HG03558 (cell line): ENCODE results near the gene EPG5.
"Not testable (repeated sequence)": the region's sequence is repeated elsewhere in the genome, so short reads cannot be mapped to it uniquely, and the experiment has no call there.

Experiments used
- ATAC-seq: cut with Tn5 transposase; IDR thresholded peaks from one replicate; pipeline ENCODE4 v1.9.1; 2021; ENCODE audit warnings: moderate number of reproducible peaks; ENCODE audit not compliant: unreplicated experiment; ENCODE audit errors: extremely low read depth

The EPG5 gene

GRCh38 chr18:45844938-45845337 lies 122.2 kb downstream of the EPG5 start:
- ATAC-seq, result no peak

GRCh38 chr18:45843019-45843418 lies 124.1 kb downstream of the EPG5 start:
- no peak for ATAC-seq

GRCh38 chr18:45841765-45842442 lies 125.2 kb downstream of the EPG5 start:
- ATAC-seq, result no peak

GRCh38 chr18:45841060-45841764 lies 125.9 kb downstream of the EPG5 start:
- no peak for ATAC-seq

- ATAC-seq, result no peak
These were observed 127.4 kb downstream of the EPG5 start for GRCh38 chr18:45839414-45840395.

- no peak for ATAC-seq
These were observed 128.6 kb downstream of the EPG5 start for GRCh38 chr18:45838302-45839070.

- no peak for ATAC-seq
These were observed 129.7 kb downstream of the EPG5 start for GRCh38 chr18:45837283-45838070.

- no peak for ATAC-seq
These were observed 130.6 kb downstream of the EPG5 start for GRCh38 chr18:45836242-45837205.

- no peak for ATAC-seq
These were observed 132.0 kb downstream of the EPG5 start for GRCh38 chr18:45835057-45835636.

GRCh38 chr18:45834306-45834705 lies 132.8 kb downstream of the EPG5 start:
- ATAC-seq, result no peak

- no peak for ATAC-seq
These were observed 133.3 kb downstream of the EPG5 start for GRCh38 chr18:45833846-45834245.

- ATAC-seq, result no peak
These were observed 136.2 kb downstream of the EPG5 start for GRCh38 chr18:45830917-45831316.

GRCh38 chr18:45829855-45830254 lies 137.3 kb downstream of the EPG5 start:
- ATAC-seq, result no peak

- no peak for ATAC-seq
These were observed 138.0 kb downstream of the EPG5 start for GRCh38 chr18:45828917-45829811.

- not testable (repeated sequence) for ATAC-seq
These were observed 140.4 kb downstream of the EPG5 start for GRCh38 chr18:45826716-45827115.

GRCh38 chr18:45826084-45826483 lies 141.0 kb downstream of the EPG5 start:
- ATAC-seq, result no peak
